GM06990 (cell line): Measurements from ENCODE around the gene KCNT1.

Experiments used
- DNase-seq: peaks from one replicate; pipeline ENCODE4 v3.0.0-alpha.2; 2011; ENCODE audit not compliant: insufficient read length; ENCODE audit errors: extremely low read depth
- H3K27me3 ChIP-seq: replicated peaks from 2 replicates; pipeline ENCODE4 v1.6.0; 2011; ENCODE audit warnings: low read length; ENCODE audit not compliant: control insufficient read depth, insufficient read depth
- H3K36me3 ChIP-seq: 2 replicates; pipeline ENCODE4 v1.5.1; 2011; ENCODE audit warnings: low read length; ENCODE audit not compliant: control insufficient read depth, insufficient read depth
- H3K4me3 ChIP-seq: replicated peaks from 2 replicates; pipeline ENCODE4 v1.5.1; 2011; ENCODE audit warnings: low read depth, mild to moderate bottlenecking, control low read depth, low read length
- CTCF ChIP-seq: IDR thresholded peaks from 2 replicates; pipeline ENCODE4 v1.5.1; 2011; ENCODE audit warnings: low read length, control low read depth, mild to moderate bottlenecking, inconsistent platforms; ENCODE audit not compliant: insufficient read depth, poor library complexity, severe bottlenecking

KCNT1 gene

DNA sequence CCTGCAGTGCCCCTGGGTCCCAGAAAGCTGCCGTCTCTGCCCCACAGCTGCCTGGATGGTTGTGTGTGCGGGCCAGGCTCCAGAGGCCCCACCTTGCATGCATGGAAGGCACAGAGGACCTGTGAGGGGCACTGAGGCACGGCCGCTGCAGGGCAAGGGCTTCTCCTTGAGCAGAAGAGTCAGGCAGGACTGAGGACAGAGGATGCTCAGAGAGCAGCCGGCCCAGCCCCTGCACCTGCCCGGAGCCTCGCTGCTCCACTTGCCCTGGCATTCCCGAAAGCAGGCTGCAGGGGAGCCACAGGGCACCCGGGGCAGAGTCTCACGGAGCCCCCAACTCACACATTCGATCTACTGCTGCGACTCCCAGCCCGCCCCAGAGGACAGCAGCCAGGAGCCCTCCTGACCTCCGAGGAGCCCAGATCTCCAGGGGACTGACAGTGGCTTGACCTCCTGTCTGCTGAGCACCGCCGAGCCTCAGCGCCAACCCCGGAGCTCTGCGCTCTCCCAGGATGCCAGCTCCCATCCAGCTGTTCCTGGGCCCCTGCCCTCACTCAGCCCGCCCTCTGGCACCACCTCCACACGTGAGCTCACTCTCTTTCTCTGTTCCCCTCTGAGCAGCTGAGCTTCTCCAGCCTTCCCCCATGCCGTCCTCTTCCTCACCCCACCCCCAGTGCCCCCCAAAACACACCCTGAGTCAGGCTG, 95.0 kb downstream of the KCNT1 start:
- no peak for DNase-seq
- H3K4me3 ChIP-seq, result no peak overlapping the region
- H3K27me3 ChIP-seq, result no peaks in the 10 kb centered on the region
- TF ChIP-seq CTCF, result no peak
- H3K36me3 ChIP-seq, result no peaks in the 10 kb centered on the region

- TF ChIP-seq CTCF, result peak; percentile 72
- no peaks in the 10 kb centered on the region for H3K27me3 ChIP-seq
- no peak overlapping the region for H3K4me3 ChIP-seq
- H3K36me3 ChIP-seq, result no peaks in the 10 kb centered on the region
- DNase-seq, result no peak
Observed at GRCh38 chr9:135797507-135798262, 95.7 kb downstream of the KCNT1 start.

DNA sequence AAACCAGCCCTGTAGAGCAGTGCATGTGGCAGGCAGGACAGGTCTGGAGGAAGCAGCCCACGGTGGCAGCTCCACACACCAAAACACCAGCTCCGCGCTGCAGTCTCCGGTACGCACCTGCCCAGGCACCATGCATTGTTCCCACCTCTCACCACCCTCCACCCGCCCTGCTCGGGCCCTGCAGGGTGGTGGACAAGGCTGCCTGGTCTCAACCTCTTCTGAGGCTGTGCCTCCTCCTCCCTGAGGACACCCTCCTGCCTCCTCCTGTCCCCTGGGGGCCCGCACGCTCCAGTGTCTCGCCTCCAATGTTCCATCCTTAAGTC, 96.2 kb downstream of the KCNT1 start:
- no peak for DNase-seq
- Histone ChIP-seq H3K27me3 (no peaks in the 10 kb centered on the region), H3K36me3 (no peaks in the 10 kb centered on the region), H3K4me3 (no peak overlapping the region)
- no peak for TF ChIP-seq CTCF

DNA sequence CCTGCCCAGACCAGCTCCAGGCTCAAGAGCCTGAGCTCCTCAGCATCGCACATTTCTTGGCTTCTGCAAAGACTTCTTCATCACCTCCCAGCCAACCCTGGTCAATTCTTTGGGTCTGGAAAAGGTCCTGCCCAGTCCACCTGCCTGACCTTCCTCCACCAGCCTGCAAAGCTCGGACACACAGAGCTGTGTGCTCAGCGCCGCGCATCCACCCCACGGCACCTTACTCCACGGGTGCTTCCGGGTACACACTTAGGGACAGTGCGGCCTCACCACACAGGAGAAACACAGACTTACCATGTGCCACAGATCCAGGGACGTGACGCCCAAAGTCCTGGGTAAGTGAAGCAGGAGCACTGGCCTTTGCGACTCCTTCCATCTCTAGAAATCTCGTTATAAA, 97.3 kb downstream of the KCNT1 start:
- no peaks in the 10 kb centered on the region for H3K27me3 ChIP-seq
- TF ChIP-seq CTCF, result no peak
- no peak overlapping the region for H3K4me3 ChIP-seq
- H3K36me3 ChIP-seq, result no peaks in the 10 kb centered on the region
- no peak for DNase-seq

GRCh38 chr9:135801070-135801469, 99.1 kb downstream of the KCNT1 start:
- no peak for TF ChIP-seq CTCF
- DNase-seq, result no peak
- Histone ChIP-seq H3K4me3 (no peak overlapping the region), H3K27me3 (no peaks in the 10 kb centered on the region), H3K36me3 (no peaks in the 10 kb centered on the region)

- Histone ChIP-seq H3K4me3 (no peak overlapping the region), H3K27me3 (no peaks in the 10 kb centered on the region), H3K36me3 (no peaks in the 10 kb centered on the region)
- TF ChIP-seq CTCF, result no peak
- no peak for DNase-seq
Observed at GRCh38 chr9:135802876-135803419, 101.0 kb downstream of the KCNT1 start.
